Osteocyte (in vitro differentiated cells): Measurements from ENCODE around the gene ALDH3A2. TPM values are rescaled to one million over a fixed set of nuclear protein-coding genes. Genes with fewer than 3 reads are reported as not detected.
A peak's percentile ranks its signal among the peaks of the same experiment; 100 is the strongest.

Source experiments
- DNase-seq: peaks from one replicate; pipeline ENCODE4 v3.0.0; 2021; ENCODE audit warnings: mixed read lengths; ENCODE audit not compliant: unreplicated experiment; ENCODE audit errors: extremely low spot score
- H3K27ac Mint-ChIP-seq: one replicate; pipeline ENCODE4 v1.8.0; 2021; ENCODE audit warnings: mild to moderate bottlenecking, mixed read lengths; ENCODE audit not compliant: unreplicated experiment
- H3K27me3 Mint-ChIP-seq: one replicate; pipeline ENCODE4 v1.8.0; 2021; ENCODE audit warnings: mixed read lengths; ENCODE audit not compliant: unreplicated experiment
- H3K36me3 Mint-ChIP-seq: one replicate; pipeline ENCODE4 v1.8.0; 2021; ENCODE audit warnings: mixed read lengths; ENCODE audit not compliant: unreplicated experiment
- H3K4me1 Mint-ChIP-seq: one replicate; pipeline ENCODE4 v1.8.0; 2021; ENCODE audit warnings: mixed read lengths; ENCODE audit not compliant: unreplicated experiment
- H3K4me3 Mint-ChIP-seq: one replicate; pipeline ENCODE4 v1.8.0; 2021; ENCODE audit warnings: mild to moderate bottlenecking, moderate library complexity, mixed read lengths; ENCODE audit not compliant: unreplicated experiment
- H3K9me3 Mint-ChIP-seq: one replicate; pipeline ENCODE4 v1.8.0; 2021; ENCODE audit warnings: mixed read lengths; ENCODE audit not compliant: unreplicated experiment
- CTCF ChIP-seq: fragments of 200-600 bp; sonication (generic); IDR thresholded peaks from 2 replicates; pipeline ENCODE4 v1.5.0; 2021; ENCODE audit warnings: antibody characterized with exemption, mild to moderate bottlenecking, moderate library complexity
- total RNA-seq: library from RNA; stranded (reverse); gene quantifications from 2 replicates; pipeline ENCODE4 v1.2.1, GENCODE V29; 2021

The ALDH3A2 gene
- total RNA-seq, 1 donor from 2014 or later, result 97.1 TPM

- H3K4me3 Mint-ChIP-seq, result no peak overlapping the region
- H3K27ac Mint-ChIP-seq, result no peak overlapping the region
- TF ChIP-seq CTCF, result no peak
- H3K4me1 Mint-ChIP-seq, result peaks cover 5% of the 10 kb centered on the region
- H3K27me3 Mint-ChIP-seq, result no peaks in the 10 kb centered on the region
- no peak for DNase-seq
- peaks cover 32% of the 10 kb centered on the region for H3K36me3 Mint-ChIP-seq
- H3K9me3 Mint-ChIP-seq, result no peaks in the 10 kb centered on the region
These were observed 22.4 kb downstream of the ALDH3A2 start for GRCh38 chr17:19670908-19671307.

- H3K36me3 Mint-ChIP-seq, result peaks cover 34% of the 10 kb centered on the region
- H3K27me3 Mint-ChIP-seq, result no peaks in the 10 kb centered on the region
- no peak overlapping the region for H3K4me3 Mint-ChIP-seq
- H3K9me3 Mint-ChIP-seq, result no peaks in the 10 kb centered on the region
- no peak overlapping the region for H3K27ac Mint-ChIP-seq
- DNase-seq, result peak; percentile 15
- peaks cover 5% of the 10 kb centered on the region for H3K4me1 Mint-ChIP-seq
- TF ChIP-seq CTCF, result no peak
These were observed 22.9 kb downstream of the ALDH3A2 start for GRCh38 chr17:19671433-19671832.

GRCh38 chr17:19672009-19672750 lies 23.6 kb downstream of the ALDH3A2 start:
- Mint-ChIP-seq H3K9me3 (no peaks in the 10 kb centered on the region), H3K4me3 (no peak overlapping the region), H3K27me3 (no peaks in the 10 kb centered on the region), H3K27ac (no peak overlapping the region), H3K36me3 (peaks cover 37% of the 10 kb centered on the region), H3K4me1 (peaks cover 5% of the 10 kb centered on the region)
- no peak for TF ChIP-seq CTCF
- no peak for DNase-seq

- no peak overlapping the region for H3K4me3 Mint-ChIP-seq
- H3K27me3 Mint-ChIP-seq, result no peaks in the 10 kb centered on the region
- no peak for TF ChIP-seq CTCF
- DNase-seq, result no peak
- H3K4me1 Mint-ChIP-seq, result peaks cover 5% of the 10 kb centered on the region
- no peaks in the 10 kb centered on the region for H3K9me3 Mint-ChIP-seq
- H3K27ac Mint-ChIP-seq, result no peak overlapping the region
- peaks cover 45% of the 10 kb centered on the region for H3K36me3 Mint-ChIP-seq
These were observed 25.1 kb downstream of the ALDH3A2 start for GRCh38 chr17:19673623-19674022.

GRCh38 chr17:19676896-19677295 lies 28.3 kb downstream of the ALDH3A2 start:
- peaks cover 40% of the 10 kb centered on the region for H3K36me3 Mint-ChIP-seq
- TF ChIP-seq CTCF, result no peak
- peaks cover 10% of the 10 kb centered on the region for H3K4me1 Mint-ChIP-seq
- H3K27ac Mint-ChIP-seq, result no peak overlapping the region
- no peaks in the 10 kb centered on the region for H3K27me3 Mint-ChIP-seq
- no peaks in the 10 kb centered on the region for H3K9me3 Mint-ChIP-seq
- no peak overlapping the region for H3K4me3 Mint-ChIP-seq
- peak; percentile 17 for DNase-seq
